MCF 10A (cell line): ENCODE data around the gene PTPRN2. TPM values are rescaled to one million over a fixed set of nuclear protein-coding genes. Genes with fewer than 3 reads are reported as not detected.
"Not testable (repeated sequence)": the region's sequence is repeated elsewhere in the genome, so short reads cannot be mapped to it uniquely, and the experiment has no call there.

Experiments
- BruUV-seq: library from RNA; stranded (reverse); fragments of 400-500 nt; replicated peaks from 2 replicates; lab custom pipeline; 2021; lab: Mats Ljungman, UMichigan
- CTCF ChIA-PET: fragments of 300-600 bp; sonication (Branson Sonifier 250); formaldehyde crosslinking; extraction: SDS; loops from one replicate; lab custom pipeline; 2021; ENCODE audit warnings: antibody characterized with exemption, inconsistent platforms; lab: Yijun Ruan, JAX
- POLR2A ChIA-PET: fragments of 300-600, 350-650 bp; sonication (Branson Sonifier 250); formaldehyde crosslinking; extraction: SDS; loops from one replicate; lab custom pipeline; 2020; ENCODE audit warnings: antibody characterized with exemption, inconsistent platforms; lab: Yijun Ruan, JAX
- DNase-seq: peaks from one replicate; pipeline ENCODE4 v3.0.0-alpha.2; 2018; ENCODE audit not compliant: unreplicated experiment
- H3K27ac Mint-ChIP-seq: one replicate; pipeline ENCODE4 v1.8.0; 2022; ENCODE audit warnings: mild to moderate bottlenecking, low read depth, mixed read lengths; ENCODE audit not compliant: unreplicated experiment
- H3K27me3 Mint-ChIP-seq: one replicate; pipeline ENCODE4 v1.8.0; 2022; ENCODE audit warnings: mixed read lengths; ENCODE audit not compliant: insufficient read depth, unreplicated experiment
- H3K36me3 Mint-ChIP-seq: one replicate; pipeline ENCODE4 v1.8.0; 2022; ENCODE audit warnings: mild to moderate bottlenecking, moderate library complexity, mixed read lengths; ENCODE audit not compliant: insufficient read depth, unreplicated experiment
- H3K4me1 Mint-ChIP-seq: one replicate; pipeline ENCODE4 v1.8.0; 2022; ENCODE audit warnings: mixed read lengths; ENCODE audit not compliant: insufficient read depth, unreplicated experiment
- H3K4me3 Mint-ChIP-seq: one replicate; pipeline ENCODE4 v1.8.0; 2022; ENCODE audit warnings: mild to moderate bottlenecking, moderate library complexity, mixed read lengths; ENCODE audit not compliant: unreplicated experiment
- H3K9me3 Mint-ChIP-seq: one replicate; pipeline ENCODE4 v1.8.0; 2022; ENCODE audit warnings: mixed read lengths; ENCODE audit not compliant: unreplicated experiment
- CTCF ChIP-seq: fragments of 200-600 bp; IDR thresholded peaks from one replicate; pipeline ENCODE4 v1.8.0; 2022; ENCODE audit warnings: antibody characterized with exemption, mild to moderate bottlenecking; ENCODE audit not compliant: unreplicated experiment
- intact Hi-C: fragments of 100-400 bp; cut with micrococcal nuclease; formaldehyde crosslinking; loops from 2 replicates; pipeline ENCODE4 v1.14.1; 2022
- total RNA-seq: library from RNA; stranded (reverse); gene quantifications from 2 replicates; pipeline ENCODE4 v1.2.3, GENCODE V29; 2022

Gene PTPRN2
- total RNA-seq, 1 experiment from 2014 or later = 4.5 TPM

GRCh38 chr7:158406801-158407200 lies 180.8 kb downstream of the PTPRN2 start:
- Mint-ChIP-seq H3K27me3 (no peaks in the 10 kb centered on the region), H3K27ac (no peak overlapping the region), H3K36me3 (peaks cover 12% of the 10 kb centered on the region), H3K9me3 (no peaks in the 10 kb centered on the region), H3K4me3 (no peak overlapping the region), H3K4me1 (peaks cover 24% of the 10 kb centered on the region)
- ChIA-PET POLR2A (interaction anchor here (0.8 kb wide), 1 partner anchor 33 kb away, joined by 4 read pairs; no protein-coding TSS in a partner anchor), CTCF (interaction anchor here (0.6 to 4.1 kb wide), 6 partner anchors 12 to 1109 kb away, joined by 3 to 28 read pairs (median 4); no protein-coding TSS in a partner anchor)
- intact Hi-C loops = loop anchor here (5.0 to 10.0 kb wide), 2 partner anchors 972 to 1010 kb away; no protein-coding TSS in a partner anchor
- no peak for TF ChIP-seq CTCF
- DNase-seq = no peak
- BruUV-seq = no TSS peak

GRCh38 chr7:158406364-158406763 lies 181.3 kb downstream of the PTPRN2 start:
- Mint-ChIP-seq H3K27me3 (no peaks in the 10 kb centered on the region), H3K9me3 (no peaks in the 10 kb centered on the region), H3K36me3 (peaks cover 12% of the 10 kb centered on the region), H3K4me3 (no peak overlapping the region), H3K4me1 (peaks cover 29% of the 10 kb centered on the region), H3K27ac (no peak overlapping the region)
- TF ChIP-seq CTCF = no peak
- no TSS peak for BruUV-seq
- intact Hi-C loops = loop anchor here (5.0 to 10.0 kb wide), 2 partner anchors 972 to 1009 kb away; no protein-coding TSS in a partner anchor
- no peak for DNase-seq
- CTCF ChIA-PET = interaction anchor here (0.6 to 1.4 kb wide), 5 partner anchors 50 to 1108 kb away, joined by 3 to 5 read pairs (median 4); no protein-coding TSS in a partner anchor
- POLR2A ChIA-PET = interaction anchor here (0.8 kb wide), 1 partner anchor 32 kb away, joined by 4 read pairs; no protein-coding TSS in a partner anchor

- not testable (repeated sequence) for H3K27me3 Mint-ChIP-seq, H3K4me3 Mint-ChIP-seq, DNase-seq, BruUV-seq, H3K27ac Mint-ChIP-seq, H3K9me3 Mint-ChIP-seq, H3K36me3 Mint-ChIP-seq
- intact Hi-C loops = loop anchor here (5.0 to 10.0 kb wide), 2 partner anchors 971 to 1008 kb away; no protein-coding TSS in a partner anchor
- peaks cover 30% of the 10 kb centered on the region for H3K4me1 Mint-ChIP-seq
- POLR2A ChIA-PET = interaction anchor here (0.6 to 1.2 kb wide), 2 partner anchors 9 to 897 kb away, joined by 3 to 4 read pairs; no protein-coding TSS in a partner anchor
- CTCF ChIA-PET = interaction anchor here (0.7 to 1.8 kb wide), 6 partner anchors 9 to 1039 kb away, joined by 3 to 12 read pairs (median 6); no protein-coding TSS in a partner anchor
Observed at GRCh38 chr7:158405771-158406170, 181.9 kb downstream of the PTPRN2 start.

- intact Hi-C loops = loop anchor here (5.0 to 10.0 kb wide), 2 partner anchors 971 to 1008 kb away; no protein-coding TSS in a partner anchor
Observed at GRCh38 chr7:158405324-158405723, 182.3 kb downstream of the PTPRN2 start.

More at GRCh38 chr7:158405324-158405723, 182.3 kb downstream of the PTPRN2 start:
- no peaks in the 10 kb centered on the region for H3K27me3 Mint-ChIP-seq
- ChIA-PET POLR2A (interaction anchor here (0.6 to 4.0 kb wide), 4 partner anchors 10 to 1000 kb away, joined by 3 to 22 read pairs (median 4); no protein-coding TSS in a partner anchor), CTCF (interaction anchor here (0.6 to 1.8 kb wide), 8 partner anchors 9 to 1172 kb away, joined by 3 to 12 read pairs (median 5); no protein-coding TSS in a partner anchor)
- no peak for TF ChIP-seq CTCF
- BruUV-seq = no TSS peak
- H3K36me3 Mint-ChIP-seq = peaks cover 5% of the 10 kb centered on the region
- H3K4me1 Mint-ChIP-seq = peaks cover 30% of the 10 kb centered on the region
- H3K9me3 Mint-ChIP-seq = no peaks in the 10 kb centered on the region
- H3K4me3 Mint-ChIP-seq = no peak overlapping the region
- no peak for DNase-seq
- no peak overlapping the region for H3K27ac Mint-ChIP-seq
